H1 (cell line): ENCODE data around the gene RNF166. TPM values are rescaled to one million over a fixed set of nuclear protein-coding genes. Genes with fewer than 3 reads are reported as not detected.
A peak's percentile ranks its signal among the peaks of the same experiment; 100 is the strongest.

Experiments
- CTCF ChIA-PET: fragments of 300-600 bp; sonication (Branson Sonifier 250); formaldehyde crosslinking; loops from one replicate; lab custom pipeline; 2021; ENCODE audit not compliant: partially characterized antibody; lab: Charles Lee
- POLR2A ChIA-PET: fragments of 300-600 bp; sonication (Branson Sonifier 250); formaldehyde crosslinking; loops from one replicate; lab custom pipeline; 2021; ENCODE audit warnings: inconsistent platforms; ENCODE audit not compliant: partially characterized antibody; lab: Charles Lee
- DNase-seq, 2 experiments: peaks; one replicate each; pipeline versions ENCODE4 v3.0.0 to v3.0.0-alpha.2; 2010 to 2022; ENCODE audit warnings: low spot score in 2 of 2, low read depth in 1 of 2, mixed read lengths in 1 of 2
- FAIRE-seq: peaks from 2 replicates; lab custom pipeline; 2011; peaks lifted over from hg19 to GRCh38; lab: Jason Lieb, UNC
- H2AFZ ChIP-seq: 2 replicates; pipeline ENCODE4 v1.8.1; 2012; ENCODE audit warnings: low read length, inconsistent platforms
- H2AK5ac ChIP-seq: 2 replicates; pipeline ENCODE4 v1.6.1; 2013; ENCODE audit warnings: low read depth, low read length
- H2BK120ac ChIP-seq: replicated peaks from 2 replicates; pipeline ENCODE3; 2013; ENCODE audit warnings: low read depth, low read length, inconsistent platforms
- H2BK12ac ChIP-seq: 2 replicates; pipeline ENCODE4 v1.6.1; 2013; ENCODE audit warnings: low read depth, low read length
- H2BK15ac ChIP-seq: 2 replicates; pipeline ENCODE4 v1.6.1; 2013; ENCODE audit warnings: low read length
- H2BK20ac ChIP-seq: 2 replicates; pipeline ENCODE4 v1.6.1; 2013; ENCODE audit warnings: low read length
- H2BK5ac ChIP-seq: 2 replicates; pipeline ENCODE4 v1.6.1; 2013; ENCODE audit warnings: low read depth, low read length
- H3K14ac ChIP-seq: 2 replicates; pipeline ENCODE4 v1.6.1; 2013; ENCODE audit warnings: inconsistent platforms; ENCODE audit not compliant: insufficient read length
- H3K18ac ChIP-seq: 2 replicates; pipeline ENCODE4 v1.6.1; 2013; ENCODE audit warnings: low read length; ENCODE audit errors: extremely low read depth
- H3K23ac ChIP-seq: 2 replicates; pipeline ENCODE4 v1.6.1; 2013; ENCODE audit warnings: inconsistent platforms; ENCODE audit not compliant: insufficient read length
- H3K23me2 ChIP-seq: 2 replicates; pipeline ENCODE4 v1.6.1; 2013; ENCODE audit warnings: low read depth, low read length
- H3K27ac ChIP-seq: 2 replicates; pipeline ENCODE4 v1.6.1; 2011; ENCODE audit warnings: low read depth, low read length, inconsistent platforms
- H3K27me3 ChIP-seq, 4 experiments: replicated peaks in 1 of 4; 1 replicate in 1 of 4; 2 replicates in 3 of 4; pipeline versions ENCODE4 v1.6.1 to v1.8.1; 2011 to 2013; ENCODE audit warnings: low read length in 3 of 4, mild to moderate bottlenecking in 3 of 4, inconsistent platforms in 2 of 4, mixed read lengths in 2 of 4, moderate library complexity in 1 of 4; ENCODE audit not compliant: control insufficient read depth in 3 of 4, insufficient read depth in 3 of 4; ENCODE audit errors: extremely low read depth in 1 of 4
- H3K36me3 ChIP-seq, 4 experiments: 2 replicates each; pipeline versions ENCODE4 v1.6.1 to v1.8.1; 2011 to 2013; ENCODE audit warnings: mild to moderate bottlenecking in 4 of 4, low read length in 3 of 4, moderate library complexity in 2 of 4, control low read depth in 1 of 4, inconsistent platforms in 1 of 4; ENCODE audit not compliant: insufficient read depth in 4 of 4, control insufficient read depth in 2 of 4
- H3K4ac ChIP-seq: replicated peaks from 2 replicates; pipeline ENCODE3; 2013; ENCODE audit warnings: low read length, low read depth, mixed read lengths, inconsistent platforms; ENCODE audit not compliant: insufficient read length
- H3K4me1 ChIP-seq, 4 experiments: replicated peaks in 1 of 4; 1 replicate in 1 of 4; 2 replicates in 3 of 4; pipeline versions ENCODE4 v1.6.1 to v1.8.1; 2011 to 2013; ENCODE audit warnings: low read length in 3 of 4, inconsistent platforms in 2 of 4, mixed read lengths in 1 of 4; ENCODE audit not compliant: insufficient read depth in 4 of 4, control insufficient read depth in 3 of 4
- H3K4me2 ChIP-seq, 2 experiments: 2 replicates each; pipeline versions ENCODE4 v1.6.1 to v1.8.1; 2011 to 2013; ENCODE audit warnings: low read depth in 2 of 2, low read length in 2 of 2, control low read depth in 1 of 2, inconsistent platforms in 1 of 2, mild to moderate bottlenecking in 1 of 2; ENCODE audit not compliant: insufficient read depth in 1 of 2
- H3K4me3 ChIP-seq, 4 experiments: fragments of 200-600, 300-600 bp in 1 of 4; sonication (generic), shearing (Covaris generic), sonication (Bioruptor Twin) in 1 of 4; 2 replicates each; pipeline versions ENCODE4 v1.5.1 to v1.8.1; 2011 to 2016; ENCODE audit warnings: low read length in 4 of 4, low read depth in 3 of 4, control low read depth in 2 of 4, inconsistent platforms in 2 of 4, mild to moderate bottlenecking in 2 of 4, mixed read lengths in 1 of 4, moderate library complexity in 1 of 4; ENCODE audit not compliant: insufficient read depth in 2 of 4; ENCODE audit errors: extremely low read depth in 1 of 4
- H3K56ac ChIP-seq: replicated peaks from 2 replicates; pipeline ENCODE3; 2013; ENCODE audit warnings: low read depth, mild to moderate bottlenecking, mixed read lengths, low read length, inconsistent platforms; ENCODE audit not compliant: insufficient read length
- H3K79me1 ChIP-seq: 2 replicates; pipeline ENCODE4 v1.6.1; 2013; ENCODE audit warnings: low read depth, low read length, control low read depth
- H3K79me2 ChIP-seq, 2 experiments: 2 replicates each; pipeline versions ENCODE4 v1.6.1 to v1.8.1; 2012 to 2013; ENCODE audit warnings: low read length in 2 of 2, mild to moderate bottlenecking in 2 of 2, inconsistent platforms in 1 of 2; ENCODE audit not compliant: insufficient read depth in 2 of 2, control insufficient read depth in 1 of 2
- H3K9ac ChIP-seq, 4 experiments: replicated peaks in 1 of 4; 1 replicate in 1 of 4; 2 replicates in 3 of 4; pipeline versions ENCODE4 v1.6.1 to v1.8.1; 2011 to 2013; ENCODE audit warnings: low read depth in 3 of 4, low read length in 3 of 4, control low read depth in 2 of 4, mild to moderate bottlenecking in 2 of 4, moderate library complexity in 2 of 4, inconsistent platforms in 1 of 4; ENCODE audit errors: extremely low read depth in 1 of 4
- H3K9me3 ChIP-seq, 2 experiments: 2 replicates each; pipeline versions ENCODE4 v1.6.1 to v1.8.1; 2012 to 2013; ENCODE audit warnings: mild to moderate bottlenecking in 2 of 2, moderate library complexity in 2 of 2, control low read depth in 1 of 2, inconsistent platforms in 1 of 2, low read depth in 1 of 2, low read length in 1 of 2, mixed read lengths in 1 of 2; ENCODE audit not compliant: insufficient read depth in 2 of 2
- H4K20me1 ChIP-seq, 2 experiments: replicated peaks in 1 of 2; 2 replicates each; pipeline versions ENCODE3 to v1.8.1; 2011 to 2013; ENCODE audit warnings: inconsistent platforms in 2 of 2, low read length in 2 of 2, mild to moderate bottlenecking in 1 of 2; ENCODE audit not compliant: insufficient read depth in 2 of 2, control insufficient read depth in 1 of 2
- H4K5ac ChIP-seq: 2 replicates; pipeline ENCODE4 v1.6.1; 2013; ENCODE audit warnings: low read length, low read depth, mixed read lengths, inconsistent platforms; ENCODE audit not compliant: insufficient read length
- H4K8ac ChIP-seq: 2 replicates; pipeline ENCODE4 v1.8.0; 2013; ENCODE audit warnings: mild to moderate bottlenecking, moderate library complexity, low read length, inconsistent platforms; ENCODE audit not compliant: insufficient read depth; ENCODE audit errors: extremely low read depth
- H4K91ac ChIP-seq: replicated peaks from 2 replicates; pipeline ENCODE3; 2013; ENCODE audit warnings: low read length, mixed read lengths, inconsistent platforms; ENCODE audit not compliant: insufficient read length
- BACH1 ChIP-seq: IDR thresholded peaks from 2 replicates; pipeline ENCODE4 v1.6.1; 2012; ENCODE audit warnings: low read length, improper control_type of control experiment
- E2F6 ChIP-seq: IDR thresholded peaks from 2 replicates; pipeline ENCODE4 v1.6.1; 2012; ENCODE audit warnings: inconsistent platforms
- EP300 ChIP-seq, 2 experiments: IDR thresholded peaks; 1 replicate in 1 of 2; 2 replicates in 1 of 2; pipeline ENCODE4 v1.6.1; 2011 to 2012; ENCODE audit warnings: low read depth in 2 of 2, low read length in 2 of 2, mild to moderate bottlenecking in 2 of 2, borderline replicate concordance in 1 of 2, inconsistent platforms in 1 of 2, moderate library complexity in 1 of 2
- HDAC6 ChIP-seq: IDR thresholded peaks from one replicate; pipeline ENCODE4 v1.7.1; 2012; ENCODE audit warnings: low read depth, mild to moderate bottlenecking, inconsistent platforms, low read length, moderate library complexity
- POLR2AphosphoS5 ChIP-seq: IDR thresholded peaks from 2 replicates; pipeline ENCODE4 v1.6.1; 2011; ENCODE audit warnings: low read depth, low read length
- RXRA ChIP-seq: IDR thresholded peaks from 2 replicates; pipeline ENCODE4 v1.6.1; 2011; ENCODE audit warnings: low read depth, mild to moderate bottlenecking, low read length, moderate library complexity; ENCODE audit not compliant: insufficient read depth
- SP2 ChIP-seq: IDR thresholded peaks from 2 replicates; pipeline ENCODE4 v1.6.1; 2012; ENCODE audit warnings: mild to moderate bottlenecking, low read length, inconsistent platforms
- TAF1 ChIP-seq: IDR thresholded peaks from 2 replicates; pipeline ENCODE4 v1.6.1; 2011; ENCODE audit warnings: mild to moderate bottlenecking, low read depth, low read length
- TEAD4 ChIP-seq: IDR thresholded peaks from 2 replicates; pipeline ENCODE4 v1.6.1; 2012; ENCODE audit warnings: low read depth, low read length, inconsistent platforms, mixed read lengths
- ZNF274 ChIP-seq: IDR thresholded peaks from 2 replicates; pipeline ENCODE4 v1.7.0; 2012; ENCODE audit warnings: low read length, borderline replicate concordance; ENCODE audit errors: extremely low read depth
- WGBS, 2 experiments: shearing (Covaris generic) in 1 of 2; methylation state at CpG; one replicate each; pipeline versions ENCODE4 v1.1.6 to v1.1.7; 2013 to 2015; ENCODE audit warnings: low lambda C conversion rate in 2 of 2, mixed read lengths in 2 of 2, inconsistent platforms in 1 of 2, low coverage in 1 of 2, missing lambda C conversion rate in 1 of 2; ENCODE audit not compliant: insufficient replicate concordance in 2 of 2, insufficient coverage in 1 of 2, insufficient read length in 1 of 2; ENCODE audit errors: extremely low coverage in 1 of 2, missing lambda C conversion rate in 1 of 2; 5-methylcytosine and 5-hydroxymethylcytosine counted together
- polyA plus RNA-seq, 7 experiments: library from polyadenylated mRNA; depleted of rRNA in 3 of 7; stranded (reverse) in 5 of 7; unstranded in 2 of 7; fragments of >200 nt in 5 of 7; fragments of 200-250 nt in 2 of 7; gene quantifications; 1 replicate in 5 of 7; 2 replicates in 1 of 7; 4 replicates in 1 of 7; pipeline versions ENCODE4 v1.2.1 to v1.2.3, GENCODE V29; 2011 to 2013; ENCODE audit warnings: missing spikeins in 2 of 7, mixed read lengths in 2 of 7
- total RNA-seq: library from RNA; stranded (reverse); fragmentation: NEBNext Ultra II Directional; extraction: Animal tissue kit (Norgen Biotek cat#: 25700); gene quantifications from 2 replicates; pipeline ENCODE4 v1.2.1, GENCODE V29; 2021

Gene RNF166
- total and polyA plus RNA-seq, 2 of the 8 experiments (the other 6 are each of a cell fraction or from before 2014, with no cell fraction given), result 29.8 to 31.2 TPM

DNA sequence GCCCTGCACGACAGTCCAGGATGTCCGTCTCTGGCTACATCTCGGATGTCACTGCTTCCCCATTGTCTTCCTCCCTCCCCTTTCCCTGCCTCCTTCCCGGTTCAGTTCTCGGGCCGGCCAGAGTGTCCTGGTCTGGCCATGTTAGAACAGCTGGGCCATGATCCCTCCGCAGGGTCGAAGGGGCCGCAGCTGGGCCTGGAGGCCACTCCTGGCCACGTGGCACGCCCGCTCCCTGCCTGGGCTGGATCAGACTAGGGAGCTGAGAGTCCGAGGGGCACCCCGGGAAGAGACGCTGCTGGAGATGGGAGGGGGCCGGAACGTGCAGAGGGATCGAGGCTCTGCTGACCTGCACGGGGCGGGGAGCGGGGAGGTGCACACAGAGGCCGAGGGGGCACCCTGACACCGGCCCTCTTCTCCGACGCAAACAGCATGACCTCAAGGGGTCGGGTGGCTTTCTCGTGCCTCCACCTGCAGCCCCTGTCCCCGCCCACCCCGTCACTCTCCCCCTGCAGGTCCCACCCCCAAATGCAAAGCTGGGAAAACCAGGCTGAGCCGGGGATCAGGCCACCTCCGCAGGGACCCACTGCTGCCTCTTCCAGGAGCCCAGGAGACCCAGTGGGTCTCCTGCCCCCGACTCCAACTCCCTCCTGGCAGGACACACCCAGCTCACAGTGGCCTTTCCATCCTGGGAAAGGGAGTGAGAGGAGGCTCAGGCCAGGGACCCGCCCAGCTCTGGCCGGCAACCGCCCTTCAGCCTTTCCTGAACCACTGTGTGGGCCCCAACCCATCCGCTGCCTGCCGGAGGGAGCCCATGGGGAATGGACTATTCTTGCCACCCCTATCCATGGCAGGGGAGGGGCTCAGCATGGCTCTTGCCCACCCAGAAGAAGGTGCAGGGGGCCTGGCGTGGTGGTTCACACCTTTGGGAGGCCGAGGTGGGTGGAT, 38.6 kb upstream of the RNF166 start:
- Histone ChIP-seq H3K4ac (peak overlapping the region; percentile 32), H3K4me2 (no peak overlapping the region), H3K27ac (no peak overlapping the region), H2AFZ (no peak overlapping the region), H3K79me1 (no peaks in the 10 kb centered on the region), H4K91ac (peak overlapping the region; percentile 54), H3K56ac (no peak overlapping the region), H3K27me3 (no peaks in the 10 kb centered on the region), H3K36me3 (no peaks in the 10 kb centered on the region), H2BK20ac (0 out of 2 replicates have a peak overlapping the region, but pooled peaks have one; percentile 32), H3K18ac (no peak overlapping the region; the same call in 1 of the 2 replicates), H2BK5ac (peak overlapping the region; percentile 48; the same call in 1 of the 2 replicates), H3K9me3 (no peaks in the 10 kb centered on the region), H3K23ac (no peak overlapping the region), H4K5ac (no peak overlapping the region), H3K9ac (no peak overlapping the region), H3K23me2 (no peaks in the 10 kb centered on the region), H2BK120ac (no peak overlapping the region), H4K20me1 (peaks cover 0 to 5% of the 10 kb centered on the region in 2 experiments), H3K4me1 (peaks cover 0 to 11% (median 6%) of the 10 kb centered on the region in 4 experiments; a peak in 4 of 7 replicates), H3K4me3 (no peak overlapping the region), H4K8ac (peak overlapping the region; percentile 65; the same call in 1 of the 2 replicates), H2AK5ac (peak overlapping the region; percentile 66; the same call in 1 of the 2 replicates), H2BK12ac (peak overlapping the region; percentile 62; the same call in 1 of the 2 replicates), H3K14ac (no peak overlapping the region), H3K79me2 (no peaks in the 10 kb centered on the region), H2BK15ac (no peak overlapping the region)
- ChIA-PET CTCF (interaction anchor here (0.6 to 25.0 kb wide), 10 partner anchors 8 to 66 kb away, joined by 3 to 251 read pairs (median 5); partner anchors contain the start of gene APRT), POLR2A (interaction anchor here (1.1 to 1.6 kb wide), 3 partner anchors 10 to 40 kb away, joined by 3 to 4 read pairs (median 3); partner anchors contain the start of gene PIEZO1)
- 77% methylated on average over 25 of the region's 39 CpGs; no CpG with 5 or more reads in 1 of the 2 experiments for WGBS, 2 experiments
- DNase-seq (no peak), FAIRE-seq (no peak)
- TF ChIP-seq TEAD4 (no peak), BACH1 (no peak), E2F6 (no peak), TAF1 (no peak), SP2 (no peak), RXRA (no peak), EP300 (IDR thresholded peaks at IDR 0.05; ENCODE audit: borderline replicate concordance in 1 of 2, low read depth in 2 of 2, low read length in 2 of 2) (no peak), POLR2AphosphoS5 (no peak), ZNF274 (no peak), HDAC6 (no peak)
